H1 (cell line): ENCODE results near the gene HS6ST1.

Source experiments
- ASH2L ChIP-seq: fragments of 200-600, 300-600 bp; sonication (generic); IDR thresholded peaks from one replicate; pipeline ENCODE4 v1.7.1; 2017; ENCODE audit warnings: low read length
- BACH1 ChIP-seq: IDR thresholded peaks from 2 replicates; pipeline ENCODE4 v1.6.1; 2012; ENCODE audit warnings: low read length, improper control_type of control experiment
- CTCF ChIP-seq, 3 experiments: IDR thresholded peaks; 1 replicate in 2 of 3; 2 replicates in 1 of 3; pipeline versions ENCODE4 v1.5.1 to v1.6.1; 2011; ENCODE audit warnings: low read length in 3 of 3, mild to moderate bottlenecking in 3 of 3, inconsistent platforms in 2 of 3, low read depth in 1 of 3, moderate library complexity in 1 of 3; ENCODE audit not compliant: insufficient read depth in 1 of 3; ENCODE audit errors: control extremely low read depth in 1 of 3
- TEAD4 ChIP-seq: IDR thresholded peaks from 2 replicates; pipeline ENCODE4 v1.6.1; 2012; ENCODE audit warnings: low read depth, low read length, inconsistent platforms, mixed read lengths

GRCh38 chr2:128363934-128364361, 45.3 kb upstream of the HS6ST1 start:
- TF ChIP-seq TEAD4 (no peak), CTCF (IDR thresholded peaks at IDR 0.05; ENCODE audit: control extremely low read depth in 1 of 3, insufficient read depth in 1 of 3, low read depth in 1 of 3, low read length in 3 of 3) (no peak), BACH1 (no peak), ASH2L (no peak)
